Heart left ventricle (tissue), 13 donors: ENCODE data around the gene ELL3.

Experiments used
- POLR2A ChIP-seq, 2 donors: fragments of 450-650 bp; IDR thresholded peaks; one replicate each; pipeline ENCODE4 v1.6.1; 2017; ENCODE audit warnings: antibody characterized with exemption in 2 of 2, mild to moderate bottlenecking in 2 of 2, moderate library complexity in 2 of 2
- TF ChIP-seq, protein P1 (sequence below), 12 donors: fragments of 200-600 bp; sonication (generic) in 4 of 12; IDR thresholded peaks; one replicate each; pipeline versions ENCODE4 v1.5.0 to v1.8.0; 2018 to 2022; ENCODE audit warnings: antibody characterized with exemption in 12 of 12, mild to moderate bottlenecking in 5 of 12
- donor health status: ischemic (EF 13 %, LVEDD 7.1; RV severe dilation, severe dysfunction).
- donor health status: DM: no; HTN: yes; CAD: no.
- donor health status: DM: no; HTN: no; CAD: no.
- donor health status: ischemic (EF 25% LVEDD 6.9; RV normal size, moderate dysfunction).
- donor health status: ischemic (EF 25% LVEDD 5.7; RV mildly dilated, moderate dysfunction).
- donor health status: ischemic (EF 35%, LVEDD 5.7; RV mildly dilated, moderate dysfunction).
- donor health status: nonischemic (EF 11% LVEDD 7.7; RV severe dilation, severe dysfunction).
- donor health status: DM: yes; HTN: yes; CAD: no.
- donor health status: PGD.
- donor health status: ischemic (EF 29% LVEDD 5.4; RV normal size, mild dysfunction).
- donor health status: nonischemic (EF 23%, LVEDD 6.1; RV moderate dilation, normal function).

DNA sequence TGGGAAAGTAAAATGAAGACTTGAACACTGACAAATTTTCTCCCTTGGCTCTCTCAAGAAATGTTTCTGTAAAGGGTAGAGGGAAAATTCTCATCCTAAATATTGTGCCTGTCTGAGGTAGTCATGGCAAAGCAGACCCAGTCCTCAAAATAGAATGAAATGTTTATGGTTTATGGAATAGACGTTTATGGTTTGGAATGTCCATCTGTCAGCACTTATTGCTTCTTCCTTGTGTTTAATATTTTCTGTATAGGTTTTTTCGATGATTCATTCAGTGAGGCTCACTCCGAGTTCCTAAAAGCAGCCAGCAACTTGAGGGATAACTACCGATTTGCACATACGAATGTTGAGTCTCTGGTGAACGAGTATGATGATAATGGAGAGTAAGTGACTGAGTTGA, 13.9 kb downstream of the ELL3 start:
- TF ChIP-seq, protein P1, sequence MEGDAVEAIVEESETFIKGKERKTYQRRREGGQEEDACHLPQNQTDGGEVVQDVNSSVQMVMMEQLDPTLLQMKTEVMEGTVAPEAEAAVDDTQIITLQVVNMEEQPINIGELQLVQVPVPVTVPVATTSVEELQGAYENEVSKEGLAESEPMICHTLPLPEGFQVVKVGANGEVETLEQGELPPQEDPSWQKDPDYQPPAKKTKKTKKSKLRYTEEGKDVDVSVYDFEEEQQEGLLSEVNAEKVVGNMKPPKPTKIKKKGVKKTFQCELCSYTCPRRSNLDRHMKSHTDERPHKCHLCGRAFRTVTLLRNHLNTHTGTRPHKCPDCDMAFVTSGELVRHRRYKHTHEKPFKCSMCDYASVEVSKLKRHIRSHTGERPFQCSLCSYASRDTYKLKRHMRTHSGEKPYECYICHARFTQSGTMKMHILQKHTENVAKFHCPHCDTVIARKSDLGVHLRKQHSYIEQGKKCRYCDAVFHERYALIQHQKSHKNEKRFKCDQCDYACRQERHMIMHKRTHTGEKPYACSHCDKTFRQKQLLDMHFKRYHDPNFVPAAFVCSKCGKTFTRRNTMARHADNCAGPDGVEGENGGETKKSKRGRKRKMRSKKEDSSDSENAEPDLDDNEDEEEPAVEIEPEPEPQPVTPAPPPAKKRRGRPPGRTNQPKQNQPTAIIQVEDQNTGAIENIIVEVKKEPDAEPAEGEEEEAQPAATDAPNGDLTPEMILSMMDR (IDR thresholded peaks at IDR 0.05), result no peak
- no peak for TF ChIP-seq POLR2A (IDR thresholded peaks at IDR 0.05)
